Neuronal stem cell (in vitro differentiated cells): ENCODE data around the gene RASA3.

Experiments
- DNase-seq: peaks from one replicate; pipeline ENCODE4 v3.0.0-alpha.2; 2013; ENCODE audit warnings: low spot score
- H2AFZ ChIP-seq: one replicate; pipeline ENCODE4 v1.6.1; 2013; ENCODE audit warnings: mild to moderate bottlenecking, low read length, inconsistent platforms
- H2AK5ac ChIP-seq: 2 replicates; pipeline ENCODE4 v1.6.1; 2013; ENCODE audit warnings: low read depth, mild to moderate bottlenecking, inconsistent platforms, low read length, moderate library complexity, mixed read lengths
- H2BK120ac ChIP-seq: 2 replicates; pipeline ENCODE4 v1.6.1; 2013; ENCODE audit warnings: low read depth, mild to moderate bottlenecking, inconsistent platforms, low read length, moderate library complexity, mixed read lengths
- H2BK12ac ChIP-seq: one replicate; pipeline ENCODE4 v1.6.1; 2013; ENCODE audit warnings: low read length, inconsistent platforms
- H2BK15ac ChIP-seq: 2 replicates; pipeline ENCODE4 v1.6.1; 2013; ENCODE audit warnings: mild to moderate bottlenecking, low read length, inconsistent platforms, mixed read lengths
- H2BK5ac ChIP-seq: one replicate; pipeline ENCODE4 v1.6.1; 2013; ENCODE audit warnings: inconsistent platforms, mild to moderate bottlenecking, low read length, moderate library complexity
- H3K14ac ChIP-seq: one replicate; pipeline ENCODE4 v1.6.1; 2013; ENCODE audit warnings: low read length, inconsistent platforms
- H3K18ac ChIP-seq: 2 replicates; pipeline ENCODE4 v1.6.1; 2013; ENCODE audit warnings: low read length, inconsistent platforms
- H3K23ac ChIP-seq: 2 replicates; pipeline ENCODE4 v1.6.1; 2013; ENCODE audit warnings: low read depth, mild to moderate bottlenecking, mixed read lengths, low read length, inconsistent platforms; ENCODE audit not compliant: poor library complexity
- H3K27ac ChIP-seq: replicated peaks from 3 replicates; pipeline ENCODE4 v1.5.1; 2013; ENCODE audit warnings: low read length, inconsistent platforms
- H3K27me3 ChIP-seq, 3 experiments: 2 replicates each; pipeline ENCODE4 v1.6.1; 2013; ENCODE audit warnings: low read length in 3 of 3, mild to moderate bottlenecking in 2 of 3, inconsistent platforms in 1 of 3, low read depth in 1 of 3, mixed read lengths in 1 of 3, moderate library complexity in 1 of 3; ENCODE audit not compliant: control insufficient read depth in 3 of 3, insufficient read depth in 3 of 3
- H3K36me3 ChIP-seq, 2 donors: replicated peaks in 1 of 2; 2 replicates each; pipeline ENCODE4 v1.6.1; 2013; ENCODE audit warnings: low read length in 2 of 2; ENCODE audit not compliant: control insufficient read depth in 2 of 2, insufficient read depth in 2 of 2
- H3K4ac ChIP-seq: 2 replicates; pipeline ENCODE4 v1.6.1; 2013; ENCODE audit warnings: inconsistent platforms, mild to moderate bottlenecking, low read length, moderate library complexity
- H3K4me1 ChIP-seq, 2 donors: 1 replicate in 1 of 2; 2 replicates in 1 of 2; pipeline ENCODE4 v1.6.1; 2013; ENCODE audit warnings: low read length in 2 of 2, low read depth in 1 of 2; ENCODE audit not compliant: control insufficient read depth in 2 of 2, insufficient read depth in 1 of 2
- H3K4me2 ChIP-seq: one replicate; pipeline ENCODE4 v1.6.1; 2013; ENCODE audit warnings: mild to moderate bottlenecking, low read length, inconsistent platforms; ENCODE audit not compliant: insufficient read depth, poor library complexity, severe bottlenecking
- H3K4me3 ChIP-seq, 2 donors: 2 replicates each; pipeline ENCODE4 v1.5.1; 2013; ENCODE audit warnings: low read length in 2 of 2, mild to moderate bottlenecking in 2 of 2, inconsistent platforms in 1 of 2, moderate library complexity in 1 of 2
- H3K79me1 ChIP-seq: one replicate; pipeline ENCODE4 v1.6.1; 2013; ENCODE audit warnings: low read depth, mild to moderate bottlenecking, inconsistent platforms, low read length, moderate library complexity
- H3K9ac ChIP-seq: one replicate; pipeline ENCODE4 v1.6.1; 2013; ENCODE audit warnings: mild to moderate bottlenecking, low read depth, low read length, inconsistent platforms; ENCODE audit not compliant: poor library complexity
- H3K9me3 ChIP-seq, 2 donors: replicated peaks in 1 of 2; 2 replicates each; pipeline versions ENCODE3 to v1.6.1; 2013; ENCODE audit warnings: low read length in 2 of 2, mild to moderate bottlenecking in 2 of 2, inconsistent platforms in 1 of 2, low read depth in 1 of 2, mixed read lengths in 1 of 2, moderate library complexity in 1 of 2; ENCODE audit not compliant: control insufficient read depth in 2 of 2, insufficient read depth in 1 of 2
- H4K8ac ChIP-seq: one replicate; pipeline ENCODE4 v1.6.1; 2013; ENCODE audit warnings: low read depth, mild to moderate bottlenecking, inconsistent platforms, low read length, moderate library complexity
- H4K91ac ChIP-seq: one replicate; pipeline ENCODE4 v1.6.1; 2013; ENCODE audit warnings: low read length, low read depth, mild to moderate bottlenecking, inconsistent platforms; ENCODE audit not compliant: poor library complexity
- WGBS, 2 donors: extraction: QIAGEN DNeasy Blood & Tissue Kit; methylation state at CpG; one replicate each; pipeline ENCODE4 v1.1.7; 2013; ENCODE audit warnings: missing lambda C conversion rate in 2 of 2, mixed read lengths in 1 of 2; ENCODE audit not compliant: insufficient read length in 2 of 2, insufficient replicate concordance in 1 of 2; ENCODE audit errors: extremely low coverage in 2 of 2; 5-methylcytosine and 5-hydroxymethylcytosine counted together

RASA3 gene

GRCh38 chr13:114038211-114038613, 94.2 kb downstream of the RASA3 start:
- Histone ChIP-seq H3K36me3 (peaks cover 4 to 27% of the 10 kb centered on the region in 2 donors), H2BK12ac (no peak overlapping the region), H2BK5ac (no peak overlapping the region), H3K4ac (no peak overlapping the region), H4K8ac (no peak overlapping the region), H3K14ac (no peak overlapping the region), H4K91ac (no peak overlapping the region), H3K23ac (no peak overlapping the region), H3K79me1 (peaks cover 3% of the 10 kb centered on the region), H3K4me1 (peaks cover 22 to 27% of the 10 kb centered on the region in 2 donors), H3K27ac (no peak overlapping the region), H2BK15ac (no peak overlapping the region), H3K4me3 (no peak overlapping the region), H3K9ac (no peak overlapping the region), H2AK5ac (no peak overlapping the region), H3K4me2 (no peak overlapping the region), H3K9me3 (peaks cover 8 to 10% of the 10 kb centered on the region in 2 donors), H3K27me3 (no peaks in the 10 kb centered on the region), H2BK120ac (no peak overlapping the region), H2AFZ (no peak overlapping the region), H3K18ac (no peak overlapping the region)
- DNase-seq: no peak
- WGBS, 2 donors: no CpG with 5 or more reads among the region's 19 CpGs

GRCh38 chr13:114037674-114038073, 94.7 kb downstream of the RASA3 start:
- no peak overlapping the region for H2AFZ ChIP-seq
- no peak overlapping the region for H2BK120ac ChIP-seq
- peak overlapping the region; percentile 72 for H4K8ac ChIP-seq
- peak overlapping the region; percentile 82 for H2BK12ac ChIP-seq
- no peak overlapping the region for H3K4me2 ChIP-seq
- H2BK15ac ChIP-seq: no peak overlapping the region
- H3K36me3 ChIP-seq: peaks cover 4 to 22% of the 10 kb centered on the region in 2 donors
- H2AK5ac ChIP-seq: no peak overlapping the region
- H3K27me3 ChIP-seq: no peaks in the 10 kb centered on the region
- H3K18ac ChIP-seq: peak overlapping the region; percentile 15
- H2BK5ac ChIP-seq: no peak overlapping the region
- H3K9me3 ChIP-seq: peaks cover 8 to 10% of the 10 kb centered on the region in 2 donors
- no peak overlapping the region for H3K23ac ChIP-seq
- no peak overlapping the region for H3K14ac ChIP-seq
- H3K79me1 ChIP-seq: peaks cover 3% of the 10 kb centered on the region
- no peak overlapping the region for H3K9ac ChIP-seq
- no peak overlapping the region for H3K4me3 ChIP-seq
- H4K91ac ChIP-seq: no peak overlapping the region
- peaks cover 22 to 27% of the 10 kb centered on the region in 2 donors for H3K4me1 ChIP-seq
- H3K4ac ChIP-seq: no peak overlapping the region
- DNase-seq: no peak
- WGBS, 2 donors: no CpG with 5 or more reads among the region's 21 CpGs
- H3K27ac ChIP-seq: no peak overlapping the region

GRCh38 chr13:114035583-114036531, 96.6 kb downstream of the RASA3 start:
- Histone ChIP-seq H3K18ac (peak overlapping the region; percentile 92), H4K91ac (no peak overlapping the region), H3K4me1 (peaks cover 33 to 34% of the 10 kb centered on the region in 2 donors), H2BK5ac (no peak overlapping the region), H2BK12ac (no peak overlapping the region), H3K9me3 (peaks cover 3 to 12% of the 10 kb centered on the region in 2 donors), H3K27me3 (no peaks in the 10 kb centered on the region), H4K8ac (no peak overlapping the region), H2AK5ac (peak overlapping the region; percentile 76), H2AFZ (no peak overlapping the region), H2BK120ac (no peak overlapping the region), H3K36me3 (peaks cover 4 to 16% of the 10 kb centered on the region in 2 donors), H3K9ac (no peak overlapping the region), H3K79me1 (peaks cover 6% of the 10 kb centered on the region), H3K14ac (peak overlapping the region; percentile 31), H3K4me2 (no peak overlapping the region), H3K4me3 (no peak overlapping the region), H2BK15ac (no peak overlapping the region), H3K23ac (no peak overlapping the region), H3K4ac (no peak overlapping the region), H3K27ac (no peak overlapping the region)
- no CpG with 5 or more reads among the region's 40 CpGs for WGBS, 2 donors
- no peak for DNase-seq

DNA sequence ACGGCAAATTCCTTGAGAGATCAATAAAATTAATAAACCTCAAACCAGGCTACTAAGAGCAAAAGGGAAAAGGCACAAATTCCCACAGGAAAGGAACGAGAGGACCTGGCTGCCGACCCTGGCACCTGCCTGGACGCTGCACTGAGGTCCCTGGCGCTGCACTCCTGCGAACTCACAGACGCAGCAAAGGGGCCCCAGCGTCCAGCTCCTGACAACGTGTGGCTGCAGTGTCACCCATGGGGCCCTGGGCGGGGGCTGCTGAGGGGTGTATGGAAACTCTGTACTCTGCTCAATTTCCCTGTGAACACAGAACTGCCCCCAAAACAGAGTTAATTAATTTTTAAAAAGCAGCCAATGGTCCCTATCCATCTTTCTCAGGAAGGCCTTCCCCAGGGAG, 97.2 kb downstream of the RASA3 start:
- Histone ChIP-seq H3K18ac (peak overlapping the region; percentile 92), H2BK12ac (no peak overlapping the region), H3K79me1 (peaks cover 9% of the 10 kb centered on the region), H4K8ac (no peak overlapping the region), H2AK5ac (peak overlapping the region; percentile 20), H2BK15ac (no peak overlapping the region), H3K9ac (no peak overlapping the region), H2AFZ (no peak overlapping the region), H3K27ac (no peak overlapping the region), H3K4ac (no peak overlapping the region), H2BK120ac (no peak overlapping the region), H3K23ac (no peak overlapping the region), H3K9me3 (peaks cover 0 to 13% of the 10 kb centered on the region in 2 donors), H3K27me3 (no peaks in the 10 kb centered on the region), H4K91ac (no peak overlapping the region), H3K36me3 (peaks cover 6 to 21% of the 10 kb centered on the region in 2 donors), H3K4me1 (peaks cover 33 to 34% of the 10 kb centered on the region in 2 donors), H3K4me2 (no peak overlapping the region), H3K14ac (no peak overlapping the region), H2BK5ac (no peak overlapping the region), H3K4me3 (no peak overlapping the region)
- WGBS, 2 donors: no CpG with 5 or more reads among the region's 10 CpGs
- no peak for DNase-seq
